ENCODE results near the gene NOP53.
"Not testable (repeated sequence)": the region's sequence is repeated elsewhere in the genome, so short reads cannot be mapped to it uniquely, and the experiment has no call there.

NOP53 gene

GRCh38 chr19:47745010-47745901 lies at the start of gene NOP53:
Gene NOP53 (plus strand): TSS chr19:47745546. CDS start chr19:47745560, 14 bp downstream.
- DNase-seq, result peak; percentile 90

- DNase-seq, result no peak
These were observed 48.7 kb upstream of the NOP53 start for GRCh38 chr19:47696635-47697034.

GRCh38 chr19:47697863-47698609 lies 47.3 kb upstream of the NOP53 start:
- peak; percentile 69 for DNase-seq

- DNase-seq, result no peak
These were observed 46.6 kb upstream of the NOP53 start for GRCh38 chr19:47698631-47699359.

GRCh38 chr19:47699360-47699917 lies 45.9 kb upstream of the NOP53 start:
- no peak for DNase-seq

GRCh38 chr19:47700934-47701716 lies 44.2 kb upstream of the NOP53 start:
- DNase-seq, result no peak

GRCh38 chr19:47701717-47702552 lies 43.4 kb upstream of the NOP53 start:
- no peak for DNase-seq

GRCh38 chr19:47702671-47703070 lies 42.7 kb upstream of the NOP53 start:
- DNase-seq, result no peak

- no peak for DNase-seq
These were observed 42.0 kb upstream of the NOP53 start for GRCh38 chr19:47703301-47703700.

GRCh38 chr19:47704024-47704423 lies 41.3 kb upstream of the NOP53 start:
- no peak for DNase-seq

GRCh38 chr19:47704656-47705055 lies 40.7 kb upstream of the NOP53 start:
- no peak for DNase-seq

GRCh38 chr19:47707135-47707925 lies 38.0 kb upstream of the NOP53 start:
- peak; percentile 11 for DNase-seq

GRCh38 chr19:47711652-47712242 lies 33.6 kb upstream of the NOP53 start:
- no peak for DNase-seq

- no peak for DNase-seq
These were observed 32.0 kb upstream of the NOP53 start, which contains the start of gene EHD2 for GRCh38 chr19:47713046-47714021. Gene EHD2 (plus strand): TSS chr19:47713422. CDS start chr19:47716613, 3,191 bp downstream.

- no peak for DNase-seq
These were observed 31.0 kb upstream of the NOP53 start for GRCh38 chr19:47714339-47714738.

- not testable (repeated sequence) for DNase-seq
These were observed 30.5 kb upstream of the NOP53 start for GRCh38 chr19:47714855-47715254.

GRCh38 chr19:47716270-47716937 lies 28.9 kb upstream of the NOP53 start:
- DNase-seq, result no peak

Measured in DMS153 (cell line).